ENCODE measurements around the gene EMILIN1. TPM values are rescaled to one million over a fixed set of nuclear protein-coding genes. Genes with fewer than 3 reads are reported as not detected.
A peak's percentile ranks its signal among the peaks of the same experiment; 100 is the strongest.

Gene EMILIN1
- total and polyA plus RNA-seq, 2 of the 8 experiments (the other 6 are each of a cell fraction or from before 2014, with no cell fraction given) = 1.9 to 3.0 TPM

- TF ChIP-seq RBBP5 (IDR thresholded peaks at IDR 0.05; ENCODE audit: borderline replicate concordance, low read depth, low read length) = peak; percentile 59; the same call in 1 of the 2 replicates
- no peak; the same call in 1 of the 2 replicates for TF ChIP-seq SIX5 (IDR thresholded peaks at IDR 0.05; ENCODE audit: low read depth, low read length)
- no peak; the same call in 1 of the 2 replicates for TF ChIP-seq SUZ12 (IDR thresholded peaks at IDR 0.05; ENCODE audit: low read length)
- TF ChIP-seq ATF2 (IDR thresholded peaks at IDR 0.05; ENCODE audit: low read length) = no peak
- no peak; the same call in 1 of the 2 replicates for TF ChIP-seq YY1 (IDR thresholded peaks at IDR 0.05; ENCODE audit: low read depth, low read length)
- peak; percentile 43; the same call in 1 of the 2 replicates for TF ChIP-seq TAF1 (IDR thresholded peaks at IDR 0.05; ENCODE audit: low read depth, low read length)
- peak in 1 of 2 experiments; percentile 31; a peak in 1 of 4 replicates for TF ChIP-seq SIN3A (conservative IDR thresholded peaks at IDR 0.05 in 1 of 2, IDR thresholded peaks at IDR 0.05 in 1 of 2; ENCODE audit: low read depth in 1 of 2, low read length in 2 of 2)
- TF ChIP-seq POLR2AphosphoS5 (IDR thresholded peaks at IDR 0.05; ENCODE audit: low read depth, low read length) = peak; percentile 38; the same call in 1 of the 2 replicates
- no peak for TF ChIP-seq BRCA1 (IDR thresholded peaks at IDR 0.05; ENCODE audit: low read depth, low read length)
- no peak for TF ChIP-seq EZH2 (IDR thresholded peaks at IDR 0.05; ENCODE audit: low read depth, low read length, severe bottlenecking)
- no peak for TF ChIP-seq EGR1 (IDR thresholded peaks at IDR 0.05; ENCODE audit: borderline replicate concordance, low read depth, low read length)
- TF ChIP-seq TCF12 (IDR thresholded peaks at IDR 0.05; ENCODE audit: low read depth, low read length) = no peak
- TF ChIP-seq GABPA (IDR thresholded peaks at IDR 0.05; ENCODE audit: borderline replicate concordance, insufficient read depth, low read length) = no peak; the same call in 1 of the 2 replicates
- no peak for TF ChIP-seq JUN (IDR thresholded peaks at IDR 0.05; ENCODE audit: low read depth, low read length)
- no peak for TF ChIP-seq NANOG (IDR thresholded peaks at IDR 0.05; ENCODE audit: insufficient read depth, low read depth, low read length, poor library complexity, severe bottlenecking)
- TF ChIP-seq USF2 (IDR thresholded peaks at IDR 0.05; ENCODE audit: low read length) = peak; percentile 50; the same call in 1 of the 2 replicates
- TF ChIP-seq HDAC6 (IDR thresholded peaks at IDR 0.05; ENCODE audit: low read depth, low read length) = no peak
- TF ChIP-seq MAX (IDR thresholded peaks at IDR 0.05) = peak; percentile 97
- no peak for TF ChIP-seq RXRA (IDR thresholded peaks at IDR 0.05; ENCODE audit: insufficient read depth, low read depth, low read length)
- no peak for TF ChIP-seq RFX5 (IDR thresholded peaks at IDR 0.05; ENCODE audit: borderline replicate concordance, low read depth, low read length)
Measured at GRCh38 chr2:27086090-27086723, 7.8 kb downstream of the EMILIN1 start (continued).

Measured in H1 (cell line).